DOHH2 (cell line): ENCODE data around the gene GGCT.

Source experiments
- H3F3A ChIP-seq: fragments of 200-600 bp; sonication (generic), shearing (Covaris generic); 2 replicates; pipeline ENCODE4 v1.6.0; 2016; ENCODE audit warnings: antibody characterized with exemption, mild to moderate bottlenecking; ENCODE audit not compliant: control insufficient read depth, insufficient read depth
- H3K27ac ChIP-seq: fragments of 200-600 bp; sonication (generic); 2 replicates; pipeline ENCODE4 v1.5.1; 2014; ENCODE audit warnings: low read depth, mild to moderate bottlenecking, low read length, moderate library complexity
- H3K27me3 ChIP-seq: fragments of 200-600 bp; sonication (generic); 2 replicates; pipeline ENCODE4 v1.6.1; 2014; ENCODE audit warnings: mild to moderate bottlenecking, low read length, mixed read lengths; ENCODE audit not compliant: control insufficient read depth
- H3K36me3 ChIP-seq: fragments of 200-600 bp; sonication (generic); 2 replicates; pipeline ENCODE4 v1.6.1; 2014; ENCODE audit warnings: mild to moderate bottlenecking, low read length, moderate library complexity, mixed read lengths; ENCODE audit not compliant: control insufficient read depth
- H3K4me1 ChIP-seq: fragments of 200-600 bp; sonication (generic); 2 replicates; pipeline ENCODE4 v1.6.1; 2014; ENCODE audit warnings: mild to moderate bottlenecking, low read length, mixed read lengths; ENCODE audit not compliant: control insufficient read depth
- H3K4me2 ChIP-seq: fragments of 200-600 bp; sonication (generic); 2 replicates; pipeline ENCODE4 v1.6.0; 2014; ENCODE audit warnings: mild to moderate bottlenecking, low read length, moderate library complexity
- H3K4me3 ChIP-seq: fragments of 200-600 bp; sonication (generic); 2 replicates; pipeline ENCODE4 v1.5.1; 2014; ENCODE audit warnings: mild to moderate bottlenecking, low read length, mixed read lengths
- H3K79me2 ChIP-seq: fragments of 200-600 bp; sonication (generic); 2 replicates; pipeline ENCODE4 v1.6.1; 2014; ENCODE audit warnings: mild to moderate bottlenecking, low read length, mixed read lengths; ENCODE audit not compliant: control insufficient read depth
- H3K9me2 ChIP-seq: fragments of 200-600 bp; sonication (generic); replicated peaks from 2 replicates; pipeline ENCODE4 v1.6.1; 2014; ENCODE audit warnings: mild to moderate bottlenecking, low read length, mixed read lengths; ENCODE audit not compliant: control insufficient read depth
- H3K9me3 ChIP-seq: fragments of 200-600 bp; sonication (generic); 2 replicates; pipeline ENCODE4 v1.6.1; 2014; ENCODE audit warnings: antibody characterized with exemption, low read length, mixed read lengths; ENCODE audit not compliant: control insufficient read depth, insufficient read depth
- H4K20me1 ChIP-seq: fragments of 200-600 bp; sonication (generic); 2 replicates; pipeline ENCODE4 v1.6.0; 2014; ENCODE audit warnings: low read depth, mild to moderate bottlenecking, antibody characterized with exemption, low read length, moderate library complexity; ENCODE audit not compliant: control insufficient read depth, insufficient read depth
- CTCF ChIP-seq: fragments of 200-600 bp; sonication (generic); IDR thresholded peaks from one replicate; pipeline ENCODE4 v1.5.1; 2014; ENCODE audit warnings: antibody characterized with exemption, mild to moderate bottlenecking, low read depth, low read length; ENCODE audit not compliant: poor library complexity, severe bottlenecking
- EZH2phosphoT487 ChIP-seq: fragments of 200-600 bp; sonication (generic); IDR thresholded peaks from 2 replicates; pipeline ENCODE4 v1.6.1; 2017; ENCODE audit warnings: borderline replicate concordance, mild to moderate bottlenecking, antibody characterized with exemption, low read length, moderate library complexity, mixed read lengths

The GGCT gene

GRCh38 chr7:30468791-30469190 is 35.8 kb downstream of the GGCT start:
- Histone ChIP-seq H3K79me2 (no peaks in the 10 kb centered on the region), H3K4me3 (no peak overlapping the region), H3K9me3 (no peaks in the 10 kb centered on the region), H3K36me3 (no peaks in the 10 kb centered on the region), H3K4me1 (peaks cover 58% of the 10 kb centered on the region), H4K20me1 (no peaks in the 10 kb centered on the region), H3K27me3 (no peaks in the 10 kb centered on the region), H3K27ac (no peak overlapping the region), H3K4me2 (no peak overlapping the region), H3F3A (no peaks in the 10 kb centered on the region), H3K9me2 (no peaks in the 10 kb centered on the region)
- TF ChIP-seq CTCF (no peak), EZH2phosphoT487 (no peak)

GRCh38 chr7:30468041-30468440 is 36.6 kb downstream of the GGCT start:
- H3F3A ChIP-seq: no peaks in the 10 kb centered on the region
- H3K79me2 ChIP-seq: no peaks in the 10 kb centered on the region
- H3K4me3 ChIP-seq: no peak overlapping the region
- no peaks in the 10 kb centered on the region for H3K9me2 ChIP-seq
- no peaks in the 10 kb centered on the region for H4K20me1 ChIP-seq
- no peaks in the 10 kb centered on the region for H3K36me3 ChIP-seq
- H3K9me3 ChIP-seq: no peaks in the 10 kb centered on the region
- H3K4me2 ChIP-seq: no peak overlapping the region
- no peak overlapping the region for H3K27ac ChIP-seq
- no peaks in the 10 kb centered on the region for H3K27me3 ChIP-seq
- H3K4me1 ChIP-seq: peaks cover 58% of the 10 kb centered on the region
- TF ChIP-seq EZH2phosphoT487 (no peak), CTCF (no peak)

- no peaks in the 10 kb centered on the region for H3F3A ChIP-seq
- H3K4me2 ChIP-seq: no peak overlapping the region
- no peaks in the 10 kb centered on the region for H3K9me2 ChIP-seq
- no peaks in the 10 kb centered on the region for H3K27me3 ChIP-seq
- no peak overlapping the region for H3K27ac ChIP-seq
- H3K4me3 ChIP-seq: no peak overlapping the region
- no peaks in the 10 kb centered on the region for H3K79me2 ChIP-seq
- no peaks in the 10 kb centered on the region for H4K20me1 ChIP-seq
- no peaks in the 10 kb centered on the region for H3K36me3 ChIP-seq
- TF ChIP-seq CTCF (no peak), EZH2phosphoT487 (no peak)
- H3K4me1 ChIP-seq: peaks cover 60% of the 10 kb centered on the region
- H3K9me3 ChIP-seq: no peaks in the 10 kb centered on the region
These were observed 37.4 kb downstream of the GGCT start for GRCh38 chr7:30467271-30467670.

GRCh38 chr7:30466266-30466665 is 38.4 kb downstream of the GGCT start:
- Histone ChIP-seq H4K20me1 (no peaks in the 10 kb centered on the region), H3F3A (no peaks in the 10 kb centered on the region), H3K9me3 (no peaks in the 10 kb centered on the region), H3K4me1 (peaks cover 58% of the 10 kb centered on the region), H3K4me2 (no peak overlapping the region), H3K79me2 (no peaks in the 10 kb centered on the region), H3K9me2 (no peaks in the 10 kb centered on the region), H3K36me3 (no peaks in the 10 kb centered on the region), H3K4me3 (no peak overlapping the region), H3K27ac (no peak overlapping the region), H3K27me3 (no peaks in the 10 kb centered on the region)
- TF ChIP-seq EZH2phosphoT487 (no peak), CTCF (no peak)
